Caco-2 (cell line): ENCODE data around the gene GLIPR1L1. TPM values are rescaled to one million over a fixed set of nuclear protein-coding genes. Genes with fewer than 3 reads are reported as not detected.

Source experiments
- BruUV-seq: library from RNA; stranded (reverse); fragments of 400-500 nt; replicated peaks from 2 replicates; lab custom pipeline; 2021; lab: Mats Ljungman, UMichigan
- CTCF ChIA-PET: fragments of 300-600 bp; sonication (Branson Sonifier 250); formaldehyde crosslinking; loops from one replicate; lab custom pipeline; 2022; ENCODE audit warnings: antibody characterized with exemption; lab: Charles Lee
- POLR2A ChIA-PET: fragments of 300-600 bp; sonication (Branson Sonifier 250); formaldehyde crosslinking; loops from one replicate; lab custom pipeline; 2022; ENCODE audit warnings: antibody characterized with exemption; lab: Charles Lee
- DNase-seq, 2 experiments: peaks; one replicate each; pipeline versions ENCODE4 v3.0.0 to v3.0.0-alpha.2; 2020 to 2022
- H3K27me3 ChIP-seq: replicated peaks from 2 replicates; pipeline ENCODE4 v1.6.0; 2011; ENCODE audit warnings: low read length; ENCODE audit not compliant: control insufficient read depth, insufficient read depth
- H3K36me3 ChIP-seq: 2 replicates; pipeline ENCODE4 v1.5.1; 2011; ENCODE audit warnings: low read length; ENCODE audit not compliant: control insufficient read depth, insufficient read depth
- H3K4me1 ChIP-seq: fragments of 250-450 bp; sonication (Bioruptor Pico); 2 replicates; pipeline ENCODE4 v1.5.1; 2020; ENCODE audit warnings: mild to moderate bottlenecking
- H3K4me3 ChIP-seq: 2 replicates; pipeline ENCODE4 v1.5.1; 2011; ENCODE audit warnings: low read depth, mild to moderate bottlenecking, control low read depth, low read length
- H3K9me3 ChIP-seq: fragments of 250-450 bp; sonication (Bioruptor Pico); 2 replicates; pipeline ENCODE4 v1.5.1; 2020; ENCODE audit warnings: mild to moderate bottlenecking, moderate library complexity
- H3K27ac Mint-ChIP-seq: one replicate; pipeline ENCODE4 v1.8.0; 2022; ENCODE audit warnings: mixed read lengths; ENCODE audit not compliant: unreplicated experiment
- H3K27me3 Mint-ChIP-seq: one replicate; pipeline ENCODE4 v1.8.0; 2022; ENCODE audit warnings: mixed read lengths; ENCODE audit not compliant: insufficient read depth, unreplicated experiment
- H3K36me3 Mint-ChIP-seq: one replicate; pipeline ENCODE4 v1.8.0; 2022; ENCODE audit warnings: mild to moderate bottlenecking, mixed read lengths; ENCODE audit not compliant: insufficient read depth, unreplicated experiment
- H3K4me1 Mint-ChIP-seq: one replicate; pipeline ENCODE4 v1.8.0; 2022; ENCODE audit warnings: low read depth, mixed read lengths; ENCODE audit not compliant: unreplicated experiment
- H3K4me3 Mint-ChIP-seq: one replicate; pipeline ENCODE4 v1.8.0; 2022; ENCODE audit warnings: mild to moderate bottlenecking, moderate library complexity, mixed read lengths; ENCODE audit not compliant: unreplicated experiment
- H3K9me3 Mint-ChIP-seq: one replicate; pipeline ENCODE4 v1.8.0; 2022; ENCODE audit warnings: mixed read lengths; ENCODE audit not compliant: unreplicated experiment
- intact Hi-C: fragments of 100-400 bp; cut with micrococcal nuclease; formaldehyde crosslinking; loops from one replicate; pipeline ENCODE4 v1.10.0; 2022; ENCODE audit not compliant: unreplicated experiment
- total RNA-seq: library from RNA; stranded (reverse); gene quantifications from 2 replicates; pipeline ENCODE4 v1.2.3, GENCODE V29; 2022
- TF ChIP-seq, protein P1 (sequence below), 2 experiments: fragments of 200-600 bp in 1 of 2; IDR thresholded peaks; 1 replicate in 1 of 2; 2 replicates in 1 of 2; pipeline versions ENCODE4 v1.5.1 to v1.8.0; 2011 to 2022; ENCODE audit warnings: antibody characterized with exemption in 1 of 2, control low read depth in 1 of 2, inconsistent platforms in 1 of 2, low read depth in 1 of 2, low read length in 1 of 2, mild to moderate bottlenecking in 1 of 2, moderate library complexity in 1 of 2; ENCODE audit not compliant: insufficient read depth in 1 of 2, severe bottlenecking in 1 of 2, unreplicated experiment in 1 of 2

GLIPR1L1 gene
- total RNA-seq, 1 experiment from 2014 or later, result not detected

DNA sequence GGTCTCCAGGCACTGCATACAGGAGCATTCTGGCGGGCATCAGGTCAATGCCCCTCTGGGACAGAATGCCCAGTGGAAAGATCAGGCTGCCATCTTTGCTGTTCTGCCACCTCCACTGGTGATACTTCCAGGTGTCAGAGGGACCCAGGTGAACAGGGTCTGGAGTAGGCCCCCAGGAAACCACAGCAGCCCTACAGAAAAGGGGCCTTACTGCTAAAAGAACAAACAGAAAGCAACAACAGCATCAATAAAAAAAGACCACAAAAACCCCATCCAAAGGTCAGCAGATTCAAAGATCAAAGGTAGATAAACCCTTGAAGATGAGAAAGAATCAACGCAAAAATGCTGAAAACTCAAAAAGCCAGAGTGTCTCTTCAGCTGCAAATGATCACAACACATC lies 15.9 kb downstream of the GLIPR1L1 start:
- intact Hi-C loops, result no loop called here
- ChIA-PET POLR2A (no interaction called here), CTCF (no interaction called here)
- Histone ChIP-seq H3K9me3 (no peaks in the 10 kb centered on the region), H3K27me3 (no peaks in the 10 kb centered on the region), H3K4me1 (no peaks in the 10 kb centered on the region), H3K4me3 (no peak overlapping the region), H3K36me3 (no peaks in the 10 kb centered on the region)
- H3K36me3 Mint-ChIP-seq, result no peaks in the 10 kb centered on the region
- no peak for DNase-seq
- BruUV-seq, result no TSS peak
- peaks cover 9% of the 10 kb centered on the region for H3K9me3 Mint-ChIP-seq
- no peak overlapping the region for H3K4me3 Mint-ChIP-seq
- H3K4me1 Mint-ChIP-seq, result no peaks in the 10 kb centered on the region
- peaks cover 3% of the 10 kb centered on the region for H3K27me3 Mint-ChIP-seq
- TF ChIP-seq, protein P1, sequence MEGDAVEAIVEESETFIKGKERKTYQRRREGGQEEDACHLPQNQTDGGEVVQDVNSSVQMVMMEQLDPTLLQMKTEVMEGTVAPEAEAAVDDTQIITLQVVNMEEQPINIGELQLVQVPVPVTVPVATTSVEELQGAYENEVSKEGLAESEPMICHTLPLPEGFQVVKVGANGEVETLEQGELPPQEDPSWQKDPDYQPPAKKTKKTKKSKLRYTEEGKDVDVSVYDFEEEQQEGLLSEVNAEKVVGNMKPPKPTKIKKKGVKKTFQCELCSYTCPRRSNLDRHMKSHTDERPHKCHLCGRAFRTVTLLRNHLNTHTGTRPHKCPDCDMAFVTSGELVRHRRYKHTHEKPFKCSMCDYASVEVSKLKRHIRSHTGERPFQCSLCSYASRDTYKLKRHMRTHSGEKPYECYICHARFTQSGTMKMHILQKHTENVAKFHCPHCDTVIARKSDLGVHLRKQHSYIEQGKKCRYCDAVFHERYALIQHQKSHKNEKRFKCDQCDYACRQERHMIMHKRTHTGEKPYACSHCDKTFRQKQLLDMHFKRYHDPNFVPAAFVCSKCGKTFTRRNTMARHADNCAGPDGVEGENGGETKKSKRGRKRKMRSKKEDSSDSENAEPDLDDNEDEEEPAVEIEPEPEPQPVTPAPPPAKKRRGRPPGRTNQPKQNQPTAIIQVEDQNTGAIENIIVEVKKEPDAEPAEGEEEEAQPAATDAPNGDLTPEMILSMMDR (IDR thresholded peaks at IDR 0.05; ENCODE audit: insufficient read depth in 1 of 2, low read depth in 1 of 2, low read length in 1 of 2, severe bottlenecking in 1 of 2, unreplicated experiment in 1 of 2), result no peak
- H3K27ac Mint-ChIP-seq, result no peak overlapping the region

DNA sequence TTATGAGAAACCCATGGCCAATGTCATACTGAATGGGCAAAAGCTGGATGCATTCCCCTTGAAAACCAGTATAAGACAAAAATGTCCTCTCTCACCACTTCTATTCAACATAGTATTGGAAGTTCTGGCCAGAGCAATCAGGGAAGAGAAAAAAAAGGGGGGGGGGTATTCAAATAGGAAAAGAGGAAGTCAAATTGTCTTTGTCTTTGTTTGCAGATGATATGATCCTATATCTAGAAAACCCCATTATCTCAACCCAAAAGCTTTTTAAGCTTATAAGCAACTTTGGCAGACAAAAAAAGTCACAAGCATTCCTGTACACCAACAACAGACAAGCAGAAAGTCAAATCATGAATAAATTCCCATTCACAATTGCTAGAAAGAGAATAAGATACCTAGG lies 19.5 kb downstream of the GLIPR1L1 start:
- H3K36me3 Mint-ChIP-seq, result no peaks in the 10 kb centered on the region
- H3K27ac Mint-ChIP-seq, result no peak overlapping the region
- H3K4me1 ChIP-seq, result no peaks in the 10 kb centered on the region
- no peak overlapping the region for H3K4me3 ChIP-seq
- H3K9me3 Mint-ChIP-seq, result peaks cover 9% of the 10 kb centered on the region
- no peak overlapping the region for H3K4me3 Mint-ChIP-seq
- POLR2A ChIA-PET, result no interaction called here
- no peaks in the 10 kb centered on the region for H3K36me3 ChIP-seq
- intact Hi-C loops, result no loop called here
- H3K9me3 ChIP-seq, result no peaks in the 10 kb centered on the region
- no TSS peak for BruUV-seq
- no peaks in the 10 kb centered on the region for H3K4me1 Mint-ChIP-seq
- DNase-seq, result no peak
- peaks cover 3% of the 10 kb centered on the region for H3K27me3 Mint-ChIP-seq
- no peaks in the 10 kb centered on the region for H3K27me3 ChIP-seq
- CTCF ChIA-PET, result no interaction called here
- TF ChIP-seq, protein P1 (IDR thresholded peaks at IDR 0.05; ENCODE audit: insufficient read depth in 1 of 2, low read depth in 1 of 2, low read length in 1 of 2, severe bottlenecking in 1 of 2, unreplicated experiment in 1 of 2), result no peak

DNA sequence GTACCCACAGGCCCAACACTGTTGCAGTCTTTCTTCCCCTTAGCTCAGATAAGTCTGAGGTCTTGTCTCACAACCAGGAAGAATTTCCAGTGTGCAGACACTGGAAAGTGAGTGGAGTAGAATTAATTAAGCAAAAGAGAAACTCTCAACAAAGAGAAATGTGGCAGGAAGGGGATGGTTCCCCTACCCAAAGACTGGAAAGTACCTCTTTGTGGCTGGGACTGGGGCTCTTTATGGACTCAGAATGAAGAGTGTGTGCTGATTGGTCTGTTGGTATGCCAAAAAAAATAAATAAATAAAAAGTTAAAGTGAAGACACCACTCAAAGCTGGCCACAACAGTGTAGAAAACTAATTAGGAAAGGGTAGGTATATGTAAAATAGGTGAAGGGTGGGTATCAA lies 26.4 kb downstream of the GLIPR1L1 start:
- Histone ChIP-seq H3K27me3 (no peaks in the 10 kb centered on the region), H3K4me3 (no peak overlapping the region), H3K9me3 (no peaks in the 10 kb centered on the region), H3K36me3 (no peaks in the 10 kb centered on the region), H3K4me1 (no peaks in the 10 kb centered on the region)
- TF ChIP-seq, protein P1 (IDR thresholded peaks at IDR 0.05; ENCODE audit: insufficient read depth in 1 of 2, low read depth in 1 of 2, low read length in 1 of 2, severe bottlenecking in 1 of 2, unreplicated experiment in 1 of 2), result no peak
- H3K27ac Mint-ChIP-seq, result no peak overlapping the region
- CTCF ChIA-PET, result no interaction called here
- H3K27me3 Mint-ChIP-seq, result no peaks in the 10 kb centered on the region
- POLR2A ChIA-PET, result no interaction called here
- DNase-seq, result no peak
- no peak overlapping the region for H3K4me3 Mint-ChIP-seq
- no peaks in the 10 kb centered on the region for H3K36me3 Mint-ChIP-seq
- H3K9me3 Mint-ChIP-seq, result no peaks in the 10 kb centered on the region
- BruUV-seq, result no TSS peak
- intact Hi-C loops, result no loop called here
- H3K4me1 Mint-ChIP-seq, result no peaks in the 10 kb centered on the region
